GM20431 (cell line): ENCODE results near the gene SACM1L.
"Not testable (repeated sequence)": the region's sequence is repeated elsewhere in the genome, so short reads cannot be mapped to it uniquely, and the experiment has no call there.

Experiments
- in situ Hi-C: fragments of 300-500 bp; cut with MseI, MboI; formaldehyde crosslinking; loops from one replicate; pipeline ENCODE4 v1.15.0; 2020; ENCODE audit warnings: low sequenced_read_pairs; ENCODE audit not compliant: unreplicated experiment

The SACM1L gene

GRCh38 chr3:45666757-45667431, 22.3 kb upstream of the SACM1L start:
- in situ Hi-C loops, result loop anchor here (10.0 kb wide), 1 partner anchor 152 kb away; no protein-coding TSS in a partner anchor

DNA sequence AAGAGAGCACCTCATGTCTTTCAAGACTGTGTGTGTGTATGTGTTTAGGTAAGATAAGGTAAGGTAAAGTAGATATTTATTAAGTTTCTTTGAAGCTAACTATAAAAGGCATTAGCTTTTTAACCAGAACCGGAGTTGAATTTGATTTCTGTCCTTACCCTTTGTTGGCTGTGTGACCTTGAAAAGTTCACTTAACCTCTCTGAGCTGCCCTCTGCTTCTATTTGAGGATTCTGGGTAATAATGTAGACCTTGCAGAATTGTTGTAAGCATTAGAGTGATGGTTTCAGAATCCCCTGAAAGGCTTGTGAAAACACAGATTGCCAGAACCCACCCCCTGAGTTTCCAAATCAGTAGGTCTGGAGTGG, 21.6 kb upstream of the SACM1L start:
- in situ Hi-C loops, result loop anchor here (10.0 kb wide), 1 partner anchor 153 kb away; no protein-coding TSS in a partner anchor

- in situ Hi-C loops, result no loop called here
Observed at GRCh38 chr3:45670436-45670835, 18.8 kb upstream of the SACM1L start.

- in situ Hi-C loops, result no loop called here
Observed at GRCh38 chr3:45670991-45671390, 18.2 kb upstream of the SACM1L start.

GRCh38 chr3:45673273-45673672, 15.9 kb upstream of the SACM1L start:
- in situ Hi-C loops, result no loop called here

DNA sequence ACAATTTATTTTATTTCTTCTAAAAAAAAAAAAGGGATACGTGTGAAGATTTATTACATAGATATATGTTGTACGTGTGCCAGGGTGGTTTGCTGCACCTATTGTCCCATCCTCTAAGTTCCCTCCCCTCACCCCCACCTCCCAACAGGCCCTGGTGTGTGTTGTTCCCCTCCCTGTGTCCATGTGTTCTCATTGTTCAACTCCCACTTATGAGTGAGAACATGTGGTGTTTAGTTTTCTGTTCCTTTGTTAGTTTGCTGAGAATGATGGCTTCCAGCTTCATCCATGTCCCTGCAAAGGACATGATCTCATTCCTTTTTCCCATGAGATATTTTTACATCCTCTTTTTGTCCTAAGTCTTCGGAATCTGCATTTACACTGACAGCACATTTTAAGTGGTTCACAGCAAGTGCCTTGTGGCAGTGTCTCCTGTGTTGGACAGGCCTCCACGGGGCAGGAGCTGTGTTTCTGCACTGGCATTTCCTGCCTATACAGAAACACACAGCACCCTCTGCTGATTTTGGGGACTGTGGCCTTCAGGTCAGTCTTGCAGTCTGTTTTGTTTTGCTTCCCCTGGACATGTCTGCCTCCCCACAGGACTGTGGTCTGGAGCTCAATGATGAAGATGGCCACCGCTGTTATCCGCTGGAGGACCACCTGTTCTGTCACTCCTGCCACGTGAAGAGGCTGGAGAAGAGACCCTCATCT, 12.7 kb upstream of the SACM1L start:
- in situ Hi-C loops, result no loop called here

DNA sequence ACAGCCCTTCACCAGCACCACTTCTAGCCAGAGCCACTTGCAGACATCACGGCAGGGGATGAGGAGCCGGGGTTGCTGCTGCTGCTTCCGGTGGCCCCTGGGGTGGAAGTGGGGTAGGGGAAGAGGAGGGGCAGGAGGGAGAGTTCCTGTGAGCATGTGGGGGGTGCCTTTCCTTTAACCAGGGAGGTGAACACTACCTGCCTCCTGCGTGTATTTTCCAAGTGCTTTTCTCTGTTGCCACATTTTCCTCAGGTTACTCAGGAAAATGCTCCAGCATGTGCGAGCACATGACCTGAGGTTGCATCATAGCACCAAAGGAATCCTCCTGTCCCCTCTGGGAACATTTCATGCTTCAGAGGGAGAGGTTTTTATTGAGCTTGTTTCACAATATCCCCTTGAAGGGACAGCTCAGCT, 12.2 kb upstream of the SACM1L start:
- in situ Hi-C loops, result no loop called here

DNA sequence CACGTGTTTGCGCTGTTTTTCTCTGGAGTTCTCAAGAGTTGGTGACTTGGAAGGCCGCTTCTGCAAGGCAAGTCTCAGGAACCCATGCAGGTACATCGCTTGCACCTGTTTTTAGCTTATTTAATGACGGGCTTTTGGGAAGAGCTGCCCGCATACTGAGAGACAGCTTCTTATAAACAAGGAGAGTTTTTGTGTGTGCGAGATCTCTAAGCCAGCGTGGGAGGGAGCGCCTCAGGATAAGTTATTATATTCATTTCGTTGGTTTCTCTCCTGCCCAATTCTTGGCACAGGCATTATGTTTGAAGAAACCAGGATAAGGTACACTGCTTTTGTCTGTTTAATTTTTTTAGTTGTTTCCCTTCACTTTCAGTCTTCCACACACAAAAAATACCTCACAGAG, 11.4 kb upstream of the SACM1L start:
- in situ Hi-C loops, result no loop called here

- in situ Hi-C loops, result no loop called here
Observed at GRCh38 chr3:45679805-45680204, 9.4 kb upstream of the SACM1L start.

DNA sequence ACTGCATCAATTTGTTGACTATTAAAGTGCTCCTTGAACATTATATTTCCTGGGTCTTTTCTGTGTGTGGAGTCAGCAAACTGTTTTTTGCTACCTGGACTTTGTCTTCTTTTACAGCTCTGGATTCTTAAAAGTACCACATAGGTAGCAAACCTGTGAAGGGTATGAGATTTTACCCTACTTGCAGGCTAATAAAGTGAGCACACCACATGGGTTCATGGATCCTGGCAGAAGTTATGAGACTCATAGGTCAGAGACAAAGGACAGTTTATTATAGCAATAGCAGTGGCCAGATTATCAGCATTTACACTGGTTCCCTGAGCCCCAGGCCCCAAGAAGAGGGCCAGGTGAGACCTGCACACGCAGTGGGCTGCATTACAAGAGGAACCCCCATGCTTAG, 8.0 kb upstream of the SACM1L start:
- in situ Hi-C loops, result no loop called here

DNA sequence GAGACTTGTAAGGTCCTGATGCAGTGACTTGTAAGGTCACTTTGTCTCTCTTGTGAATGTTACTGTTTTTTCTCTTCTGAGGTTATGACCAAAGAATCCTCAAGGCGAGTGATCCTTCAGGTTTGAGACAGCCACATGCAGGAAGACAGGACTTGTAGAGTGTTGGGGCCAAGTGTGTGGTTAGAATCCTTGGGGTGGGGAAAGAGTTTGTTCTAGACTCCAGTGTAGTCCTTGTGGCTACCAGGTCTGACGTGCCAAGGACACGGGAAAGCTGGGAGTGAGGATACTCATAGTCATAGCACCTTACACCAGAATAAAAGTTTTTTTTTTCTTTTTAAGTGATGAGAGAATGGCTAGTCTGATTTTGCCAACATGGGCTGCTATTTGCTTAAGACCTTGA, 7.3 kb upstream of the SACM1L start:
- in situ Hi-C loops, result no loop called here

GRCh38 chr3:45682311-45682710, 6.9 kb upstream of the SACM1L start:
- in situ Hi-C loops, result no loop called here

- in situ Hi-C loops, result no loop called here
Observed at GRCh38 chr3:45682786-45683185, 6.4 kb upstream of the SACM1L start.

GRCh38 chr3:45683417-45684326, 5.5 kb upstream of the SACM1L start:
- in situ Hi-C loops, result no loop called here

DNA sequence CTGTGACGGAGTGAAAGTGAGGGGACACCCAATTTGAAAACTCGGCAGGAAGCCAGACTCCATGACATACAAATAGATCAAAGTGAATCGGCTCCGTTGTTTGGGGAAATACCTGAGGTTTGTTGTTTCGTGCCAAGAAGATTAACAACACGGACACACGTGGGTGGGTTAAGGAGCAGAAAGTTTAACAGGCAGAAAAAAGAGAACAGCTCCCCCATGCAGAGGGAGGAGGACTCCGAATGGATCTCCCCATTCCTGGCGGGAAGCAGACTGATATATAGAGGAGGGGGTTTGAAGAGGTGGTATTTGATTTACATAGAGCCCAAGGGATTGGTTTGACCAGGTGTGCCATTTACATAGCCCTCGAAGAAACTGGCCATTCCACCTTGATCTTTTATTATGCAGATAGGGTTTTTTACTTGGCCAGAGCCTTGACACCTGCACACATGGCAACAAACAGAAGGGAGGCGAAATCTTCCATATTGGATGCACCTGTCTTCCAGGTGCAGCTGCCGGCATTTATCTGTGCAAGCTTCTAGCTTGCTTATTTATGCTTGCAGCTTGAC, 4.8 kb upstream of the SACM1L start:
- in situ Hi-C loops, result no loop called here

- in situ Hi-C loops, result not testable (repeated sequence)
Observed at GRCh38 chr3:45685722-45686121, 3.5 kb upstream of the SACM1L start.

DNA sequence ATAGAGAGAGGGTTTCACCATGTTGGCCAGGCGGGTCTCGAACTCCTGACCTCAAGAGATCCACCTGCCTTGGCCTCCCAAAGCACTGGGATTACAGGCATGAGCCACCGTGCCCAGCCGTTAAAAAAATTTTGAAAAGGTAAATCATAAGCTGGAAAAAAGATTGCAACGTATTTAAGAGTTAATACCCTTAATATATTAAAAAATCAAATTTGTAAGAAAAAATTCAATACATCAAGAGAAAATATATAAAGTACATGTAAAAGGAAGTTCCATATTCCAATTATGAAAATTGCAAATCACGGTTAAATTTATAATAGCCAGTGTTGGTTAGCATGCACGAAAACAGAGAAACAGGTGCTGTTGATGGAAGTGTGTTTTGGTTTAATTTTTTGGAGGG, 2.3 kb upstream of the SACM1L start:
- in situ Hi-C loops, result no loop called here

- in situ Hi-C loops, result no loop called here
Observed at GRCh38 chr3:45687828-45688193, 1.4 kb upstream of the SACM1L start.

GRCh38 chr3:45688194-45688881, 858 bp upstream of the SACM1L start:
- in situ Hi-C loops, result no loop called here

- in situ Hi-C loops, result no loop called here
Observed at GRCh38 chr3:45689787-45690145, 570 bp downstream of the SACM1L start.
